Measurements from ENCODE around the gene PTPRA.
"Not testable (repeated sequence)": the region's sequence is repeated elsewhere in the genome, so short reads cannot be mapped to it uniquely, and the experiment has no call there.

Gene PTPRA

DNA sequence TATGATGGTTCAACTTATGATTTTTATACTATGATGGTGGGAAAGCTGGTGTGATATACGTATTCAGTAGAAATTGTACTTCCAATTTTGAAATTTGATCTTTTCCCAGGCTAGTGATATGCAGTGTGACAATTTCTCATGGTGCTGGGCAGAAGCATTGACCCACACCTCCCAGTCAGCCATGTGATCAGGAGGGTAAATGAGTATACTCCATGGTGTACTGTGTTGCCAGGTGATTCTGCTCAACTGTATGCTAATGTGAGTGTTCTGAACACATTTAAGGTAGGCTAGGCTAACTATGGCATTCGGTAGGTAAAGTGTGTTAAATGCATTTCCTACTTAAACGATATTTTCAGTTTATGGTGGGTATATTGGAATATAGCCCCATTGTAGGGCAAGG lies 19.1 kb downstream of the PTPRA start (continued):
- TF ChIP-seq ZFP30 (CRISPR knock-in tag; IDR thresholded peaks at IDR 0.05) = no peak
- TF ChIP-seq BACH2 (CRISPR knock-in tag; IDR thresholded peaks at IDR 0.05; ENCODE audit: borderline replicate concordance) = no peak
- no peak for TF ChIP-seq TOX (CRISPR knock-in tag; IDR thresholded peaks at IDR 0.05; ENCODE audit: borderline replicate concordance)

DNA sequence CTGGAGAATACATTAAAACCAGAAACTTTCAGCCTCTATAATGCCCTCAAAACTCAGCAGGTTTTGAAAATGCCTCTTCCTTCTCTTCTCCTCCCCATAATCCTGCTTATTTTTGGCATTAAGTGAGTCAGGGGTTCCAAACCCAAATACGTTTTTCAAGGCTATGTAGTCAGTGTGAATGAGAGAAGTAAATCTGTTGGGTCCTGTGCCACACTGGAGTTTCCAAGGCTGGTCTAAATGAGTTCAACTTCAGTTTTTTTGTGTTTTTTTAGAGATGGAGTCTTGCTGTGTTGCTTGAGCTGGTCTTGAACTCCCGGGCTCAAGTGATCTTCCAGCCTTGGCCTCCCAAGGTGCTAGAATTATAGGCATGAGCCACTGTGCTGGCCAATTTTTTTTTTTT lies 20.9 kb downstream of the PTPRA start:
- ATAC-seq = no peak

DNA sequence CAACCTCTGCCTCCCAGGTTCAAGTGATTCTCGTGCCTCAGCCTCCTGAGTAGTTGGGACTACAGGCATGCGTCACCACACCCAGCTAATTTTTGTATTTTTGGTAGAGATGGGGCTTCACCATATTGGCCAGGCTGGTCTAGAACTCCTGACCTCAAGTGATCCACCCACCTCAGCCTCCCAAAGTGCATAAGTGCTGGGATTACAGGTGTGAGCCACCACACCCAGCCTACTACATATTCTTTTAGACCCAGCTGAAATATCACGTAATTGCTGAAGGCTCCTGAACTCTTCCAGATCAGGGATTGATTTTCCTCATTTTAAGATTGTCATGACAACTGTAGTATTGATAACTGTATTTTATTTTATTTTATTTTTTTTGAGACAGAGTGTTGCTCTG lies 21.9 kb downstream of the PTPRA start:
- ATAC-seq = not testable (repeated sequence)

More for the DNA sequence above, 20.9 kb downstream of the PTPRA start:
- no peak for TF ChIP-seq RARB (CRISPR knock-in tag; IDR thresholded peaks at IDR 0.05)
- no peak for TF ChIP-seq ZNF565 (CRISPR knock-in tag; conservative IDR thresholded peaks at IDR 0.05; ENCODE audit: low read depth)
- TF ChIP-seq, protein P1, sequence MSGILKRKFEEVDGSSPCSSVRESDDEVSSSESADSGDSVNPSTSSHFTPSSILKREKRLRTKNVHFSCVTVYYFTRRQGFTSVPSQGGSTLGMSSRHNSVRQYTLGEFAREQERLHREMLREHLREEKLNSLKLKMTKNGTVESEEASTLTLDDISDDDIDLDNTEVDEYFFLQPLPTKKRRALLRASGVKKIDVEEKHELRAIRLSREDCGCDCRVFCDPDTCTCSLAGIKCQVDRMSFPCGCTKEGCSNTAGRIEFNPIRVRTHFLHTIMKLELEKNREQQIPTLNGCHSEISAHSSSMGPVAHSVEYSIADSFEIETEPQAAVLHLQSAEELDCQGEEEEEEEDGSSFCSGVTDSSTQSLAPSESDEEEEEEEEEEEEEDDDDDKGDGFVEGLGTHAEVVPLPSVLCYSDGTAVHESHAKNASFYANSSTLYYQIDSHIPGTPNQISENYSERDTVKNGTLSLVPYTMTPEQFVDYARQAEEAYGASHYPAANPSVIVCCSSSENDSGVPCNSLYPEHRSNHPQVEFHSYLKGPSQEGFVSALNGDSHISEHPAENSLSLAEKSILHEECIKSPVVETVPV (CRISPR knock-in tag; IDR thresholded peaks at IDR 0.05) = no peak
- TF ChIP-seq TCF4 (CRISPR knock-in tag; IDR thresholded peaks at IDR 0.05; ENCODE audit: borderline replicate concordance) = no peak
- no peak for TF ChIP-seq PPARA (CRISPR knock-in tag; IDR thresholded peaks at IDR 0.05; ENCODE audit: borderline replicate concordance)
- no peak for TF ChIP-seq ZNF70 (CRISPR knock-in tag; IDR thresholded peaks at IDR 0.05)
- TF ChIP-seq, protein P2, sequence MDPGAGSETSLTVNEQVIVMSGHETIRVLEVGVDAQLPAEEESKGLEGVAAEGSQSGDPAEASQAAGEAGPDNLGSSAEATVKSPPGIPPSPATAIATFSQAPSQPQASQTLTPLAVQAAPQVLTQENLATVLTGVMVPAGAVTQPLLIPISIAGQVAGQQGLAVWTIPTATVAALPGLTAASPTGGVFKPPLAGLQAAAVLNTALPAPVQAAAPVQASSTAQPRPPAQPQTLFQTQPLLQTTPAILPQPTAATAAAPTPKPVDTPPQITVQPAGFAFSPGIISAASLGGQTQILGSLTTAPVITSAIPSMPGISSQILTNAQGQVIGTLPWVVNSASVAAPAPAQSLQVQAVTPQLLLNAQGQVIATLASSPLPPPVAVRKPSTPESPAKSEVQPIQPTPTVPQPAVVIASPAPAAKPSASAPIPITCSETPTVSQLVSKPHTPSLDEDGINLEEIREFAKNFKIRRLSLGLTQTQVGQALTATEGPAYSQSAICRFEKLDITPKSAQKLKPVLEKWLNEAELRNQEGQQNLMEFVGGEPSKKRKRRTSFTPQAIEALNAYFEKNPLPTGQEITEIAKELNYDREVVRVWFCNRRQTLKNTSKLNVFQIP (CRISPR knock-in tag; IDR thresholded peaks at IDR 0.05; ENCODE audit: borderline replicate concordance, low read depth) = no peak
- TF ChIP-seq ZFP3 (CRISPR knock-in tag; IDR thresholded peaks at IDR 0.05) = no peak
- TF ChIP-seq, protein P3, sequence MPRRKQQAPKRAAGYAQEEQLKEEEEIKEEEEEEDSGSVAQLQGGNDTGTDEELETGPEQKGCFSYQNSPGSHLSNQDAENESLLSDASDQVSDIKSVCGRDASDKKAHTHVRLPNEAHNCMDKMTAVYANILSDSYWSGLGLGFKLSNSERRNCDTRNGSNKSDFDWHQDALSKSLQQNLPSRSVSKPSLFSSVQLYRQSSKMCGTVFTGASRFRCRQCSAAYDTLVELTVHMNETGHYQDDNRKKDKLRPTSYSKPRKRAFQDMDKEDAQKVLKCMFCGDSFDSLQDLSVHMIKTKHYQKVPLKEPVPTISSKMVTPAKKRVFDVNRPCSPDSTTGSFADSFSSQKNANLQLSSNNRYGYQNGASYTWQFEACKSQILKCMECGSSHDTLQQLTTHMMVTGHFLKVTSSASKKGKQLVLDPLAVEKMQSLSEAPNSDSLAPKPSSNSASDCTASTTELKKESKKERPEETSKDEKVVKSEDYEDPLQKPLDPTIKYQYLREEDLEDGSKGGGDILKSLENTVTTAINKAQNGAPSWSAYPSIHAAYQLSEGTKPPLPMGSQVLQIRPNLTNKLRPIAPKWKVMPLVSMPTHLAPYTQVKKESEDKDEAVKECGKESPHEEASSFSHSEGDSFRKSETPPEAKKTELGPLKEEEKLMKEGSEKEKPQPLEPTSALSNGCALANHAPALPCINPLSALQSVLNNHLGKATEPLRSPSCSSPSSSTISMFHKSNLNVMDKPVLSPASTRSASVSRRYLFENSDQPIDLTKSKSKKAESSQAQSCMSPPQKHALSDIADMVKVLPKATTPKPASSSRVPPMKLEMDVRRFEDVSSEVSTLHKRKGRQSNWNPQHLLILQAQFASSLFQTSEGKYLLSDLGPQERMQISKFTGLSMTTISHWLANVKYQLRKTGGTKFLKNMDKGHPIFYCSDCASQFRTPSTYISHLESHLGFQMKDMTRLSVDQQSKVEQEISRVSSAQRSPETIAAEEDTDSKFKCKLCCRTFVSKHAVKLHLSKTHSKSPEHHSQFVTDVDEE (CRISPR knock-in tag; IDR thresholded peaks at IDR 0.05) = no peak
- TF ChIP-seq, protein P4, sequence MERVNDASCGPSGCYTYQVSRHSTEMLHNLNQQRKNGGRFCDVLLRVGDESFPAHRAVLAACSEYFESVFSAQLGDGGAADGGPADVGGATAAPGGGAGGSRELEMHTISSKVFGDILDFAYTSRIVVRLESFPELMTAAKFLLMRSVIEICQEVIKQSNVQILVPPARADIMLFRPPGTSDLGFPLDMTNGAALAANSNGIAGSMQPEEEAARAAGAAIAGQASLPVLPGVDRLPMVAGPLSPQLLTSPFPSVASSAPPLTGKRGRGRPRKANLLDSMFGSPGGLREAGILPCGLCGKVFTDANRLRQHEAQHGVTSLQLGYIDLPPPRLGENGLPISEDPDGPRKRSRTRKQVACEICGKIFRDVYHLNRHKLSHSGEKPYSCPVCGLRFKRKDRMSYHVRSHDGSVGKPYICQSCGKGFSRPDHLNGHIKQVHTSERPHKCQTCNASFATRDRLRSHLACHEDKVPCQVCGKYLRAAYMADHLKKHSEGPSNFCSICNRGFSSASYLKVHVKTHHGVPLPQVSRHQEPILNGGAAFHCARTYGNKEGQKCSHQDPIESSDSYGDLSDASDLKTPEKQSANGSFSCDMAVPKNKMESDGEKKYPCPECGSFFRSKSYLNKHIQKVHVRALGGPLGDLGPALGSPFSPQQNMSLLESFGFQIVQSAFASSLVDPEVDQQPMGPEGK (CRISPR knock-in tag; IDR thresholded peaks at IDR 0.05; ENCODE audit: borderline replicate concordance) = no peak
- TF ChIP-seq GLIS3 (CRISPR knock-in tag; IDR thresholded peaks at IDR 0.05) = no peak
- TF ChIP-seq, protein P5, sequence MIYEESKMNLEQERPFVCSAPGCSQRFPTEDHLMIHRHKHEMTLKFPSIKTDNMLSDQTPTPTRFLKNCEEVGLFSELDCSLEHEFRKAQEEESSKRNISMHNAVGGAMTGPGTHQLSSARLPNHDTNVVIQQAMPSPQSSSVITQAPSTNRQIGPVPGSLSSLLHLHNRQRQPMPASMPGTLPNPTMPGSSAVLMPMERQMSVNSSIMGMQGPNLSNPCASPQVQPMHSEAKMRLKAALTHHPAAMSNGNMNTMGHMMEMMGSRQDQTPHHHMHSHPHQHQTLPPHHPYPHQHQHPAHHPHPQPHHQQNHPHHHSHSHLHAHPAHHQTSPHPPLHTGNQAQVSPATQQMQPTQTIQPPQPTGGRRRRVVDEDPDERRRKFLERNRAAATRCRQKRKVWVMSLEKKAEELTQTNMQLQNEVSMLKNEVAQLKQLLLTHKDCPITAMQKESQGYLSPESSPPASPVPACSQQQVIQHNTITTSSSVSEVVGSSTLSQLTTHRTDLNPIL (CRISPR knock-in tag; IDR thresholded peaks at IDR 0.05; ENCODE audit: low read depth) = no peak
- no peak for TF ChIP-seq BACH2 (CRISPR knock-in tag; IDR thresholded peaks at IDR 0.05; ENCODE audit: borderline replicate concordance)
- TF ChIP-seq ISL1 (CRISPR knock-in tag; IDR thresholded peaks at IDR 0.05) = no peak
- TF ChIP-seq SNAI2 (CRISPR knock-in tag; IDR thresholded peaks at IDR 0.05) = no peak

DNA sequence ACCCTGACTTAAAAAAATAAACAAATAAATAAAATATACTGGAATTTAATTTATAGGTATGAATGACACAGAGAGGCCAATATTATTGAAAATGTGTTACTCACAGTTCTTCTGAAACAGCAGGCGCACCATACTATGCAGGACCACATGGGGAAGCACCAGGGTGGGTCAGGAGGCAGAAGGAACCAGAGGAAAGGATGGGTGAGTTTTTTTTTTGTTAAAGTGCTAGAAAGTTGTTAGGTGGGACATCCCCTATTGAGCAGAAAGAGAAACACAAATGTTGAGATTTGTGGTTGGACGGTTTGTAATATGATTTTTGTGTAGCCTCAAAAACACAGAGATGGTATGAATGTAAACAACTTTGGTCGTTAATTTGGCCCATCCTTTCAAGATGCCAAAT lies 26.0 kb downstream of the PTPRA start:
- ATAC-seq = no peak
- TF ChIP-seq, protein P5 (CRISPR knock-in tag; IDR thresholded peaks at IDR 0.05; ENCODE audit: low read depth) = no peak
- no peak for TF ChIP-seq ZNF565 (CRISPR knock-in tag; conservative IDR thresholded peaks at IDR 0.05; ENCODE audit: low read depth)
- TF ChIP-seq GLIS3 (CRISPR knock-in tag; IDR thresholded peaks at IDR 0.05) = no peak
- TF ChIP-seq, protein P2 (CRISPR knock-in tag; IDR thresholded peaks at IDR 0.05; ENCODE audit: borderline replicate concordance, low read depth) = no peak
- no peak for TF ChIP-seq CSDC2 (CRISPR knock-in tag; IDR thresholded peaks at IDR 0.05)
- TF ChIP-seq SNAI2 (CRISPR knock-in tag; IDR thresholded peaks at IDR 0.05) = no peak
- TF ChIP-seq ZNF8 (CRISPR knock-in tag; IDR thresholded peaks at IDR 0.05) = no peak

Data from SK-N-SH treated with all-trans-retinoic acid at 6 μM for 48 hours (cell line).